Medulla oblongata (tissue), 1 donor: Measurements from ENCODE around the gene CCNB2.
A peak's percentile ranks its signal among the peaks of the same experiment; 100 is the strongest.
"Not testable (repeated sequence)": the region's sequence is repeated elsewhere in the genome, so short reads cannot be mapped to it uniquely, and the experiment has no call there.

ENCODE experiments used
- DNase-seq: peaks from one replicate; pipeline ENCODE4 v3.0.0-alpha.2; 2015; ENCODE audit errors: extremely low spot score

The CCNB2 gene

GRCh38 chr15:59133929-59134427 lies 29.0 kb downstream of the CCNB2 start:
- DNase-seq = no peak

GRCh38 chr15:59137566-59137965 lies 32.6 kb downstream of the CCNB2 start:
- DNase-seq = no peak

GRCh38 chr15:59138243-59138642 lies 33.3 kb downstream of the CCNB2 start:
- no peak for DNase-seq

- DNase-seq = no peak
Observed at GRCh38 chr15:59140422-59141226, 35.7 kb downstream of the CCNB2 start.

- no peak for DNase-seq
Observed at GRCh38 chr15:59143281-59143680, 38.3 kb downstream of the CCNB2 start.

- peak; percentile 48 for DNase-seq
Observed at GRCh38 chr15:59144594-59144993, 39.6 kb downstream of the CCNB2 start.

- DNase-seq = no peak
Observed at GRCh38 chr15:59147666-59148065, 42.7 kb downstream of the CCNB2 start.

- no peak for DNase-seq
Observed at GRCh38 chr15:59148153-59148833, 43.3 kb downstream of the CCNB2 start.

- peak; percentile 59 for DNase-seq
Observed at GRCh38 chr15:59150185-59150584, 45.2 kb downstream of the CCNB2 start.

- DNase-seq = no peak
Observed at GRCh38 chr15:59152694-59153450, 47.9 kb downstream of the CCNB2 start.

- DNase-seq = no peak
Observed at GRCh38 chr15:59153466-59153865, 48.5 kb downstream of the CCNB2 start.

GRCh38 chr15:59154243-59154642 lies 49.3 kb downstream of the CCNB2 start:
- DNase-seq = no peak

GRCh38 chr15:59155431-59155830 lies 50.5 kb downstream of the CCNB2 start:
- no peak for DNase-seq

GRCh38 chr15:59157396-59157795 lies 52.5 kb downstream of the CCNB2 start:
- no peak for DNase-seq

- no peak for DNase-seq
Observed at GRCh38 chr15:59157840-59158700, 53.1 kb downstream of the CCNB2 start.

- DNase-seq = no peak
Observed at GRCh38 chr15:59158701-59159034, 53.7 kb downstream of the CCNB2 start.

GRCh38 chr15:59159210-59159609 lies 54.3 kb downstream of the CCNB2 start:
- no peak for DNase-seq

- no peak for DNase-seq
Observed at GRCh38 chr15:59160880-59161593, 56.1 kb downstream of the CCNB2 start.

- not testable (repeated sequence) for DNase-seq
Observed at GRCh38 chr15:59162080-59162479, 57.1 kb downstream of the CCNB2 start.

- DNase-seq = no peak
Observed at GRCh38 chr15:59165726-59166125, 60.8 kb downstream of the CCNB2 start.

GRCh38 chr15:59166166-59166565 lies 61.2 kb downstream of the CCNB2 start:
- no peak for DNase-seq
